Choroid plexus epithelial cell (primary cell): ENCODE measurements around the gene RNF167.

ENCODE experiments used
- DNase-seq: peaks from one replicate; pipeline ENCODE4 v3.0.0-alpha.2; 2010; ENCODE audit warnings: low read depth
- H3K4me3 ChIP-seq: 2 replicates; pipeline ENCODE4 v1.5.1; 2011; ENCODE audit warnings: low read depth, mild to moderate bottlenecking, control low read depth, low read length, moderate library complexity
- TF ChIP-seq, protein P1 (sequence below): conservative IDR thresholded peaks from 2 replicates; pipeline ENCODE4 v1.5.1; 2011; ENCODE audit warnings: low read depth, mild to moderate bottlenecking, control low read depth, inconsistent platforms, low read length, moderate library complexity

Gene RNF167

DNA sequence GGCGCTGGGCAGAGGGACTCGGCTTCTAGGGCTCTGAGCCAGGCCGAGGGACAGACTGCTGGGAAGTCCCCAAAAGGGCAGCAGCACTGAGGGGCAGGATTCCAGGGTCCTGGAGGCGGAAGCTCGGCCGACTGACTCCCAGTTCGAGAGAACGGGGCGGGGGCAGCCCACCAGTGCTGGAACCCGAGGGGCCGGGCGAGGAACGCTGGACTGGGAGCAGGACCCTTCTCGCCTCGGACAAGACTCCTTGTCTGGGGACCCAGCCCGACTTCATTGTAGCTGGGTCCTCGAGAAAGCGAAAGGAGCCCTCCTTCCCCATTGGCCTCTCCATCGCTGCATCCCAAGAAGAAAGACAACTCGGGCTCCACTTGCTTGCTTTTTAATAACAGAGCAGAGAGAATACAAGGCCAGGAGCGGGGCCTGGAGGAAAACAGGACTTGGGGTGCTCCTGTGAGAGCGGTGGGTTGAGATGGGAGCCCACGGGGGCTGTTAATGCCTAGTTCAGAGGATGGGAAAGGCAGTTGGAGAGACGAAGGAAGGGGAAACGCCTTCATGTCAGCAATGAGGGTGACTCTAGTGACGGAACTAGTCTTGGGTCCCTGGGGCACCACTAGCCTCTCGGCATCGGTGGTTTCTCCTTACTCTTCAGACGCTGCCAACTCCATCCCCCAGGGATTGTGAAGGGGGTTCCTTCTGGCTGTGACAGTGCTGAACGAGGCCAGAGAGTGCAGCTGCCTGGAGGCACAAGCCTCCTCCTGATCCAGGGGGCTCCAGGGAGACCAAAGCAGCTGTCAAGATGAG, 47.9 kb downstream of the RNF167 start:
- peak; percentile 46 for DNase-seq
- peak overlapping the region; percentile 87 for H3K4me3 ChIP-seq
- TF ChIP-seq, protein P1, sequence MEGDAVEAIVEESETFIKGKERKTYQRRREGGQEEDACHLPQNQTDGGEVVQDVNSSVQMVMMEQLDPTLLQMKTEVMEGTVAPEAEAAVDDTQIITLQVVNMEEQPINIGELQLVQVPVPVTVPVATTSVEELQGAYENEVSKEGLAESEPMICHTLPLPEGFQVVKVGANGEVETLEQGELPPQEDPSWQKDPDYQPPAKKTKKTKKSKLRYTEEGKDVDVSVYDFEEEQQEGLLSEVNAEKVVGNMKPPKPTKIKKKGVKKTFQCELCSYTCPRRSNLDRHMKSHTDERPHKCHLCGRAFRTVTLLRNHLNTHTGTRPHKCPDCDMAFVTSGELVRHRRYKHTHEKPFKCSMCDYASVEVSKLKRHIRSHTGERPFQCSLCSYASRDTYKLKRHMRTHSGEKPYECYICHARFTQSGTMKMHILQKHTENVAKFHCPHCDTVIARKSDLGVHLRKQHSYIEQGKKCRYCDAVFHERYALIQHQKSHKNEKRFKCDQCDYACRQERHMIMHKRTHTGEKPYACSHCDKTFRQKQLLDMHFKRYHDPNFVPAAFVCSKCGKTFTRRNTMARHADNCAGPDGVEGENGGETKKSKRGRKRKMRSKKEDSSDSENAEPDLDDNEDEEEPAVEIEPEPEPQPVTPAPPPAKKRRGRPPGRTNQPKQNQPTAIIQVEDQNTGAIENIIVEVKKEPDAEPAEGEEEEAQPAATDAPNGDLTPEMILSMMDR: no peak

DNA sequence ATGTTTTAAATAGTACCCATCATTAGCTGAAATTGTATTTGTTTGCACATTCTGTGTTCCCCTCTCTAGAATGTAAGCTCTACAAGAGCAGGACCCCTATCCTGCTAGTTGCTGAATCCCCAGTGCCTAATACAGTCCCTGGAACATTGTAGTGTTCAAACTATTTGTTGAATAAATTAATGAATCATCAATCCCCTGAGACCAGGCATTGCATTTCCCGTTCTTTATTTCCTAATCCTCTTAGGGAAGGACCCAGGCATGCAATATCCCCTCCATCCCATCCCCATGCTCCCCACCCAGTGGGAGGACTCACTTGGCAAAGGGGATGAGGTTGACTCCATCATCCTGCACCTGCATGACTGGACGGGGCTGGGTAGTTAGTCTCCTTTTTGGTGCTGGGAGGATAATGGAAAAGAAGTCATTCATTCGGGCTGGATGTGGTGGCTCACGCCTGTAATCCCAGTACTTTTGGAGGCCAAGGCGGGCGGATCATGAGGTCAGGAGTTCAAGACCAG, 54.1 kb downstream of the RNF167 start:
- TF ChIP-seq, protein P1: no peak
- no peak for DNase-seq
- no peak overlapping the region for H3K4me3 ChIP-seq
